Astrocyte of the spinal cord (primary cell): ENCODE results near the gene SETD9.

Experiments used
- DNase-seq: peaks from one replicate; pipeline ENCODE4 v3.0.0; 2011; ENCODE audit warnings: low read depth, low spot score
- H3K4me3 ChIP-seq: 2 replicates; pipeline ENCODE4 v1.5.1; 2011; ENCODE audit warnings: low read depth, mild to moderate bottlenecking, low read length, moderate library complexity
- CTCF ChIP-seq: IDR thresholded peaks from 2 replicates; pipeline ENCODE4 v1.5.1; 2012; ENCODE audit warnings: low read depth, mild to moderate bottlenecking, low read length, inconsistent platforms
- in situ Hi-C: cut with HindIII; loops from 2 replicates; pipeline ENCODE4 v1.10.0; 2017; ENCODE audit warnings: low sequenced_read_pairs

SETD9 gene, protein sequence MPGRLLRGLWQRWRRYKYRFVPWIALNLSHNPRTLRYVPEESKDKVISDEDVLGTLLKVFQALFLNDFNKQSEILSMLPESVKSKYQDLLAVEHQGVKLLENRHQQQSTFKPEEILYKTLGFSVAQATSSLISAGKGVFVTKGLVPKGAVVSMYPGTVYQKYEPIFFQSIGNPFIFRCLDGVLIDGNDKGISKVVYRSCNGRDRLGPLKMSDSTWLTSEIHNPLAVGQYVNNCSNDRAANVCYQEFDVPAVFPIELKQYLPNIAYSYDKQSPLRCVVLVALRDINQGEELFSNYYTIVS

DNA sequence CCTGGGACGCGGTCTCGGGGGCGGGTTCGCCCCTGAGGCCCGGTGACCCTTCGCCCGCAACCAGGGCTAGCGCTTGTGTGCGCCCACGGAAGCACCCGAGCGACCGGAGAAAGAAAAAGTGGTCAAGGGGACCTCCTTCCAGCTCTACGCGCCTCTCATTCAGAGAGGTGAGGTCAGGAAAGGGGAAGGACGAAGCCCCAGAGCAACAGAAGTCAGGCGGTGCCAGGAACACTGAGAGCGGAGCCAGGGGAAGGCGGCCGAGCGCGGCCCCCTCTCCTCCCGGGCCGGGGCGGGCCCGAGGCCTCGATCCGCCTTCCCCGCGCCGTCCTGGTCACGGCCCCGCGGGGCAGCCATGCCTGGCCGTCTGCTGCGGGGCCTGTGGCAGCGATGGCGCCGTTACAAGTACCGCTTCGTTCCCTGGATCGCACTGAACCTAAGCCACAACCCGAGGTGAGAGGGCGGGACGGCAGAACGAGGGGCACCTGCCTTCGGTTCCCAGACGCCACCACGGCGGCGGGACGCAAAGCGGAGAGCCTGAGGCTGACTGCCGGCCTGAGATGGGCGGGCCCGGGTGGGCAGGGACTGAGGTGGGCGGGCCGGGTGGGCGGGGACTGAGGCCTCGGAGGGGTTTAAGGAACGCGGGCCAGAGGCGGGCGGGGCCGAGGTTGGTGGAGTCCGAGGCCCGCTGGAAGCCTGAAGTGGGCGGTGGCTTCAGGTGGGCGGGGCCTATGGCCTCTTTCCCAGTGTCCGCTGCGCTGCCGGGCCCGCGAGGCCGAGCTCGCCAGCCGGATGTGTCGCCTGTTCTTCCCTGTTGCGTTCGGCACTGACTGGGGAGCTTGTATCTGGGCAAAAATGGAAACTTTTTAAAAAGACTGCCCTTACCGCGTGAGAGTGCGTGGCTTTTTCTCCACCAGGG, at the start of gene SETD9:
Gene SETD9, plus strand, starts transcription at position 303 of the 916 bp plus-strand sequence. Its CDS starts 50 bp downstream, at position 353.
- peak within 1 kb of the TSS; percentile 63 for H3K4me3 ChIP-seq
- no peak for TF ChIP-seq CTCF
- DNase-seq = peak; percentile 98
- in situ Hi-C loops = no loop called here

GRCh38 chr5:56861893-56862485, 47.4 kb upstream of the SETD9 start:
- TF ChIP-seq CTCF = no peak
- in situ Hi-C loops = no loop called here
- no peak overlapping the region for H3K4me3 ChIP-seq
- DNase-seq = no peak

- no peak for DNase-seq
- in situ Hi-C loops = no loop called here
- H3K4me3 ChIP-seq = no peak overlapping the region
- no peak for TF ChIP-seq CTCF
Measured at GRCh38 chr5:56862909-56863308, 46.5 kb upstream of the SETD9 start.

- no peak for TF ChIP-seq CTCF
- in situ Hi-C loops = no loop called here
- DNase-seq = no peak
- H3K4me3 ChIP-seq = no peak overlapping the region
Measured at GRCh38 chr5:56871777-56872176, 37.6 kb upstream of the SETD9 start.

- DNase-seq = no peak
- no peak overlapping the region for H3K4me3 ChIP-seq
- in situ Hi-C loops = no loop called here
- no peak for TF ChIP-seq CTCF
Measured at GRCh38 chr5:56873056-56873455, 36.3 kb upstream of the SETD9 start.

DNA sequence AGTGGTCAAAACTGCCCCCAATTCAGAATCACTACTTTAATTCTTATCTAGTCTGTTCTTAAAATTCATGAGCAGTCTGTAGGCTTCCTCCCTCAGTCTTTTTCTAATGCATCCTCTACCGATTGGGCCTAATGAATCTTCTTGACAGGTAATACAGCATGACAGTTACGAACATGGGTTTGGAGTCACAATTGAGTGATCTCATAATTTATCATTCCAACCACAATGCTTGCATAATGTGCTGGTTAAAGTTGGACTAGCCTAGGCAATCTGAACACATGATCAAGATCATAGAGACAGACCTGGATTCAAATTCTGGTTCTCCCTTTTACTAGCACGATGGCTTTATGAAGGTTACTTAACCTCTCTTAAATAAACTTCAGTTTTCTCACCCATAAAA, 33.1 kb upstream of the SETD9 start:
- no peak for DNase-seq
- H3K4me3 ChIP-seq = no peak overlapping the region
- no peak for TF ChIP-seq CTCF
- in situ Hi-C loops = no loop called here
